Loucy (cell line): ENCODE measurements around the gene CD68.
A peak's percentile ranks its signal among the peaks of the same experiment; 100 is the strongest.

Source experiments
- H2AFZ ChIP-seq: fragments of 200-600 bp; sonication (generic); 2 replicates; pipeline ENCODE4 v1.6.0; 2016; ENCODE audit warnings: antibody characterized with exemption, mild to moderate bottlenecking, low read length, moderate library complexity
- H3F3A ChIP-seq: fragments of 200-600 bp; 2 replicates; pipeline ENCODE4 v1.6.0; 2016; ENCODE audit warnings: antibody characterized with exemption, low read depth, mild to moderate bottlenecking
- H3K27me3 ChIP-seq: fragments of 200-600 bp; sonication (generic); 2 replicates; pipeline ENCODE4 v1.6.1; 2014; ENCODE audit warnings: low read length, mild to moderate bottlenecking; ENCODE audit not compliant: insufficient read depth, poor library complexity, severe bottlenecking
- H3K36me3 ChIP-seq: fragments of 200-600 bp; sonication (generic); 2 replicates; pipeline ENCODE4 v1.6.1; 2016; ENCODE audit warnings: low read length; ENCODE audit not compliant: insufficient read depth
- H3K4me1 ChIP-seq: fragments of 200-600 bp; sonication (generic); 2 replicates; pipeline ENCODE4 v1.5.1; 2014; ENCODE audit warnings: low read length, mild to moderate bottlenecking; ENCODE audit not compliant: insufficient read depth, poor library complexity, severe bottlenecking
- H3K4me2 ChIP-seq: fragments of 200-600 bp; sonication (generic); 2 replicates; pipeline ENCODE4 v1.6.0; 2014; ENCODE audit warnings: antibody characterized with exemption, low read length, low read depth, mild to moderate bottlenecking; ENCODE audit not compliant: poor library complexity, severe bottlenecking
- H3K4me3 ChIP-seq: fragments of 200-600 bp; sonication (generic); 2 replicates; pipeline ENCODE4 v1.5.1; 2014; ENCODE audit warnings: low read length, mild to moderate bottlenecking, mixed read lengths; ENCODE audit not compliant: poor library complexity, severe bottlenecking
- H3K79me2 ChIP-seq: fragments of 200-600 bp; sonication (generic); 2 replicates; pipeline ENCODE4 v1.6.1; 2014; ENCODE audit warnings: low read length; ENCODE audit not compliant: insufficient read depth
- H3K9ac ChIP-seq: fragments of 200-600 bp; sonication (generic); 2 replicates; pipeline ENCODE4 v1.6.0; 2014; ENCODE audit warnings: mild to moderate bottlenecking, low read depth, low read length, moderate library complexity; ENCODE audit not compliant: poor library complexity, severe bottlenecking
- H3K9me2 ChIP-seq: fragments of 200-600 bp; sonication (generic); replicated peaks from 2 replicates; pipeline ENCODE4 v1.6.1; 2016; ENCODE audit warnings: low read depth, low read length, mixed read lengths
- H3K9me3 ChIP-seq: fragments of 200-600 bp; sonication (generic); 2 replicates; pipeline ENCODE4 v1.6.1; 2014; ENCODE audit warnings: mild to moderate bottlenecking, antibody characterized with exemption, low read length, low read depth; ENCODE audit not compliant: insufficient read depth
- H4K20me1 ChIP-seq: fragments of 200-600 bp; sonication (generic); 2 replicates; pipeline ENCODE4 v1.6.0; 2014; ENCODE audit warnings: antibody characterized with exemption, low read length, mild to moderate bottlenecking; ENCODE audit not compliant: insufficient read depth, poor library complexity, severe bottlenecking
- CTCF ChIP-seq: fragments of 200-600 bp; sonication (generic); conservative IDR thresholded peaks from 2 replicates; pipeline ENCODE4 v1.5.1; 2014; ENCODE audit warnings: mild to moderate bottlenecking, antibody characterized with exemption, low read length
- EZH2phosphoT487 ChIP-seq: fragments of 200-600 bp; IDR thresholded peaks from 2 replicates; pipeline ENCODE4 v1.6.1; 2018; ENCODE audit warnings: antibody characterized with exemption, mild to moderate bottlenecking, moderate library complexity, borderline replicate concordance

The CD68 gene

GRCh38 chr17:7583253-7584109, 4.0 kb downstream of the CD68 start, which contains the start of gene MPDU1:
Gene MPDU1 (plus strand): TSS chr17:7583852. CDS start chr17:7583863, 11 bp downstream.
- peak within 1 kb of the TSS; percentile 96 for H3K4me3 ChIP-seq
- H3K9ac ChIP-seq: peak within 1 kb of the TSS; percentile 95
- peaks cover 13% of the 10 kb centered on the region for H3F3A ChIP-seq
- peaks cover 25% of the 10 kb centered on the region for H3K36me3 ChIP-seq
- no peak for TF ChIP-seq CTCF
- TF ChIP-seq EZH2phosphoT487: no peak
- no peaks in the 10 kb centered on the region for H3K27me3 ChIP-seq
- H3K9me2 ChIP-seq: no peaks in the 10 kb centered on the region
- peak within 1 kb of the TSS; percentile 91 for H2AFZ ChIP-seq
- H3K4me2 ChIP-seq: peak within 1 kb of the TSS; percentile 94
- H3K79me2 ChIP-seq: peaks cover 55% of the 10 kb centered on the region
- peaks cover 29% of the 10 kb centered on the region for H3K4me1 ChIP-seq
- no peaks in the 10 kb centered on the region for H3K9me3 ChIP-seq
- H4K20me1 ChIP-seq: peaks cover 10% of the 10 kb centered on the region

DNA sequence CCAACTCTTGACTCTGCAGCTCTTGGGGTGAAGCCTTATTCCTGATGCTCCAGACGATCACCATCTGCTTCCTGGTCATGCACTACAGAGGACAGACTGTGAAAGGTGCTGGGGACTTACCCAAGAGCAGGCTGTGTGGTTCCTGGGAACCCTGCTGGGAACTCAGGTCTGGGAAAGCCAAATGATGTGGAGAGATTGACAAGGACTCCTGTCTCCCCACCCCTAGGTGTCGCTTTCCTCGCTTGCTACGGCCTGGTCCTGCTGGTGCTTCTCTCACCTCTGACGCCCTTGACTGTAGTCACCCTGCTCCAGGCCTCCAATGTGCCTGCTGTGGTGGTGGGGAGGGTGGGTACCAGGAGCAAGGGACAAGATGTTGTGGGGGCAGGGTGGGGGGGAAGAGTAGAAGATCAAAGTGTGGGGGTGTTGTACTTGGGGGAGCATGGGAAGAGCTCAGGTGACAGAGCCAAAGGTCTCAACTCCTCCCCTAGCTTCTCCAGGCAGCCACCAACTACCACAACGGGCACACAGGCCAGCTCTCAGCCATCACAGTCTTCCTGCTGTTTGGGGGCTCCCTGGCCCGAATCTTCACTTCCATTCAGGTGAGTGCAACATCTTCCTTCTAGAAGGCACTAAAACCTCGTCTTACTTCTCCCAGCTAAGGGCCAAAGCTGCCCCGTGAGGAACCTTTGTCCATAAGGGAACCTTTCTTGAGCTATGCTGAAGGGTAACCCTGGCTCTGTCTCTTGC, 7.4 kb downstream of the CD68 start:
- no peaks in the 10 kb centered on the region for H3F3A ChIP-seq
- peaks cover 20% of the 10 kb centered on the region for H3K4me1 ChIP-seq
- TF ChIP-seq CTCF: peak; percentile 39
- no peak for TF ChIP-seq EZH2phosphoT487
- H4K20me1 ChIP-seq: no peaks in the 10 kb centered on the region
- H3K9me2 ChIP-seq: no peaks in the 10 kb centered on the region
- no peak overlapping the region for H2AFZ ChIP-seq
- peaks cover 13% of the 10 kb centered on the region; the same call in 1 of the 2 replicates for H3K36me3 ChIP-seq
- peaks cover 40% of the 10 kb centered on the region for H3K79me2 ChIP-seq
- H3K9me3 ChIP-seq: no peaks in the 10 kb centered on the region
- H3K9ac ChIP-seq: no peak overlapping the region
- H3K27me3 ChIP-seq: no peaks in the 10 kb centered on the region
- H3K4me2 ChIP-seq: no peak overlapping the region
- H3K4me3 ChIP-seq: no peak overlapping the region

DNA sequence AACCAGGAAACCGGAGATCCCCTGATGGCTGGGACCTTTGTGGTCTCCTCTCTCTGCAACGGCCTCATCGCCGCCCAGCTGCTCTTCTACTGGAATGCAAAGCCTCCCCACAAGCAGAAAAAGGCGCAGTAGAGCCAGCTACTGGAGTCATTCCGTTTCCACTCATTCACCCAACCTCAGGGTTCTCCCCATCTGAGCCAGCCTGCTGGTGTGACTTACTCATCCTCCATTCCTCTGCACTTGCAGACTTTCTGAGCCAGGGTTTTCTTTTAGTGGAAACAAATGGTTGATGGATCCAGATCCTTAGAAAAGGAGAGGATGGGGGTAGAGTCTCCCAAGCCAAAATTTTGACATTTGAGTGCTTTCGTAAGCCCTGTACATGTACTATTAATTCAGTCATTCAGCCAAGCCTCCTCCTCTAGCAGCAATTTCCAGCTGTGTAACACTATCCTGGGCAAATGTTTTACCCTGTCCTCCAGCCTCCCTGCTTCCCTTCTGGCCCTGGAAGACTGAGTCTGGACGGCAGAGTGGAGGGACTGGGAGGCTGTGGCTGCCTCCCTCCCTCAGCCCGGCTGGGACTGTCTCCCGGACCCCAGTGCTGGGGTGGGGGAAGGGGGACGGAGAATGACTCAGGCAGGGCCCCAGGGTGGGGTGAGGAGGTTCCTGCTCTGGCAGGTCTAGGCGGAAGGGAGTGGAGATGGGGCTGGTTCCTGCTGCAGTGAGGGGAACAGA, 8.1 kb downstream of the CD68 start:
- no peaks in the 10 kb centered on the region for H3K27me3 ChIP-seq
- H3K36me3 ChIP-seq: peaks cover 20% of the 10 kb centered on the region; the same call in 1 of the 2 replicates
- no peaks in the 10 kb centered on the region for H3F3A ChIP-seq
- H2AFZ ChIP-seq: no peak overlapping the region
- H3K9me3 ChIP-seq: no peaks in the 10 kb centered on the region
- peaks cover 33% of the 10 kb centered on the region for H3K79me2 ChIP-seq
- H3K9me2 ChIP-seq: no peaks in the 10 kb centered on the region
- H4K20me1 ChIP-seq: no peaks in the 10 kb centered on the region
- H3K4me1 ChIP-seq: peaks cover 16% of the 10 kb centered on the region
- H3K4me3 ChIP-seq: no peak overlapping the region
- no peak overlapping the region for H3K9ac ChIP-seq
- TF ChIP-seq EZH2phosphoT487 (no peak), CTCF (no peak)
- H3K4me2 ChIP-seq: no peak overlapping the region
